ENCODE results near the gene ULK2.

DNA sequence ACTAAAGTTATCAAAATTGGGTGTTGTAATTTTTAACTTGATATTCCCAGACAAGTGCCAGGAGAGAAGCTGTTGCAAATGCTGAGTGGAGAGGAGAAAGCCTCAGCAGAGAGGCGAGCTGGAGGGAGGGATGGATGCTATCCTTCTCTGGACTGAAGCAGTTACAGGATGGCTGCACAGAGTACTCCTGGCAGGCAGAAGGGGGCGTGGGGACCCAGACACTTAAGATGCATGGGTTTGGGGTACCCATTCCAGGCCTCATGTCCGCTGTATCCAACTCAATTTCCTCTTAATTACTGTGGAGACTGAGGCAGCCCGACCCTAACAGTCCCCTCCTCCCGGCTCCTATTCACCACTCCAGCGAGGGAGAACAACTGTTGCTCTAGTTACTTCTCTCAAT lies 94.2 kb downstream of the ULK2 start:
- TF ChIP-seq, protein P1, sequence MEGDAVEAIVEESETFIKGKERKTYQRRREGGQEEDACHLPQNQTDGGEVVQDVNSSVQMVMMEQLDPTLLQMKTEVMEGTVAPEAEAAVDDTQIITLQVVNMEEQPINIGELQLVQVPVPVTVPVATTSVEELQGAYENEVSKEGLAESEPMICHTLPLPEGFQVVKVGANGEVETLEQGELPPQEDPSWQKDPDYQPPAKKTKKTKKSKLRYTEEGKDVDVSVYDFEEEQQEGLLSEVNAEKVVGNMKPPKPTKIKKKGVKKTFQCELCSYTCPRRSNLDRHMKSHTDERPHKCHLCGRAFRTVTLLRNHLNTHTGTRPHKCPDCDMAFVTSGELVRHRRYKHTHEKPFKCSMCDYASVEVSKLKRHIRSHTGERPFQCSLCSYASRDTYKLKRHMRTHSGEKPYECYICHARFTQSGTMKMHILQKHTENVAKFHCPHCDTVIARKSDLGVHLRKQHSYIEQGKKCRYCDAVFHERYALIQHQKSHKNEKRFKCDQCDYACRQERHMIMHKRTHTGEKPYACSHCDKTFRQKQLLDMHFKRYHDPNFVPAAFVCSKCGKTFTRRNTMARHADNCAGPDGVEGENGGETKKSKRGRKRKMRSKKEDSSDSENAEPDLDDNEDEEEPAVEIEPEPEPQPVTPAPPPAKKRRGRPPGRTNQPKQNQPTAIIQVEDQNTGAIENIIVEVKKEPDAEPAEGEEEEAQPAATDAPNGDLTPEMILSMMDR (IDR thresholded peaks at IDR 0.05), result no peak
- TF ChIP-seq EP300 (IDR thresholded peaks at IDR 0.05; ENCODE audit: low read depth), result no peak
